HG02852 (cell line): Measurements from ENCODE around the gene POU6F1.
"Not testable (repeated sequence)": the region's sequence is repeated elsewhere in the genome, so short reads cannot be mapped to it uniquely, and the experiment has no call there.

Experiments used
- ATAC-seq: cut with Tn5 transposase; IDR thresholded peaks from one replicate; pipeline ENCODE4 v1.9.1; 2021; ENCODE audit warnings: mild to moderate bottlenecking, moderate library complexity; ENCODE audit not compliant: unreplicated experiment

Gene POU6F1

GRCh38 chr12:51217968-51218606 is at the start of gene POU6F1:
Gene POU6F1 (minus strand): TSS chr12:51218062. CDS start chr12:51206836, 11,226 bp downstream.
- peak; percentile 64 for ATAC-seq

- no peak for ATAC-seq
These were observed 47.2 kb upstream of the POU6F1 start for GRCh38 chr12:51265024-51265423.

GRCh38 chr12:51264297-51264696 is 46.4 kb upstream of the POU6F1 start:
- ATAC-seq: no peak

- ATAC-seq: no peak
These were observed 45.5 kb upstream of the POU6F1 start for GRCh38 chr12:51263341-51263740.

- no peak for ATAC-seq
These were observed 44.9 kb upstream of the POU6F1 start for GRCh38 chr12:51262758-51263177.

- not testable (repeated sequence) for ATAC-seq
These were observed 41.7 kb upstream of the POU6F1 start for GRCh38 chr12:51259600-51259999.

GRCh38 chr12:51254536-51254935 is 36.7 kb upstream of the POU6F1 start:
- no peak for ATAC-seq

GRCh38 chr12:51253276-51253675 is 35.4 kb upstream of the POU6F1 start:
- no peak for ATAC-seq

- ATAC-seq: no peak
These were observed 29.8 kb upstream of the POU6F1 start for GRCh38 chr12:51247523-51248206.

- no peak for ATAC-seq
These were observed 28.5 kb upstream of the POU6F1 start for GRCh38 chr12:51246254-51246853.

- no peak for ATAC-seq
These were observed 27.8 kb upstream of the POU6F1 start for GRCh38 chr12:51245476-51246253.

GRCh38 chr12:51244269-51244668 is 26.4 kb upstream of the POU6F1 start:
- no peak for ATAC-seq

GRCh38 chr12:51242876-51243275 is 25.0 kb upstream of the POU6F1 start:
- no peak for ATAC-seq

- no peak for ATAC-seq
These were observed 24.3 kb upstream of the POU6F1 start for GRCh38 chr12:51242120-51242519.

- ATAC-seq: no peak
These were observed 23.1 kb upstream of the POU6F1 start for GRCh38 chr12:51240971-51241370.

GRCh38 chr12:51238510-51239334 is 20.9 kb upstream of the POU6F1 start, which contains the start of gene DAZAP2:
Gene DAZAP2 (plus strand): TSS chr12:51238826. CDS start chr12:51238908, 82 bp downstream.
- ATAC-seq: peak; percentile 92

- no peak for ATAC-seq
These were observed 20.2 kb upstream of the POU6F1 start for GRCh38 chr12:51238037-51238509.

GRCh38 chr12:51234530-51234929 is 16.7 kb upstream of the POU6F1 start:
- no peak for ATAC-seq

- no peak for ATAC-seq
These were observed 14.8 kb upstream of the POU6F1 start for GRCh38 chr12:51232642-51233041.

- no peak for ATAC-seq
These were observed 11.4 kb upstream of the POU6F1 start for GRCh38 chr12:51229116-51229809.
